HCEC 1CT (cell line): ENCODE data around the gene SNRPA.
"Not testable (repeated sequence)": the region's sequence is repeated elsewhere in the genome, so short reads cannot be mapped to it uniquely, and the experiment has no call there.

Source experiments
- DNase-seq: peaks from one replicate; pipeline ENCODE4 v3.0.0-alpha.2; 2017

The SNRPA gene

GRCh38 chr19:40802300-40803169, 51.5 kb downstream of the SNRPA start:
- no peak for DNase-seq

GRCh38 chr19:40803170-40803856, 52.3 kb downstream of the SNRPA start:
- no peak for DNase-seq

GRCh38 chr19:40803857-40804782, 53.1 kb downstream of the SNRPA start:
- DNase-seq: no peak

- no peak for DNase-seq
Measured at GRCh38 chr19:40804783-40805242, 53.8 kb downstream of the SNRPA start.

GRCh38 chr19:40805258-40805868, 54.4 kb downstream of the SNRPA start:
- no peak for DNase-seq

GRCh38 chr19:40806423-40807146, 55.6 kb downstream of the SNRPA start:
- peak; percentile 94 for DNase-seq

- no peak for DNase-seq
Measured at GRCh38 chr19:40807147-40808020, 56.4 kb downstream of the SNRPA start.

- DNase-seq: no peak
Measured at GRCh38 chr19:40808021-40808325, 57.0 kb downstream of the SNRPA start.

GRCh38 chr19:40808497-40808896, 57.5 kb downstream of the SNRPA start:
- DNase-seq: no peak

- DNase-seq: no peak
Measured at GRCh38 chr19:40809358-40810086, 58.5 kb downstream of the SNRPA start.

GRCh38 chr19:40810160-40810559, 59.2 kb downstream of the SNRPA start:
- no peak for DNase-seq

GRCh38 chr19:40810649-40811408, 59.8 kb downstream of the SNRPA start:
- peak; percentile 82 for DNase-seq

GRCh38 chr19:40811478-40812341, 60.7 kb downstream of the SNRPA start:
- no peak for DNase-seq

- DNase-seq: not testable (repeated sequence)
Measured at GRCh38 chr19:40812571-40812970, 61.6 kb downstream of the SNRPA start.

- DNase-seq: no peak
Measured at GRCh38 chr19:40813182-40813581, 62.2 kb downstream of the SNRPA start.
